ENCODE measurements around the gene LANCL1.

Gene LANCL1

DNA sequence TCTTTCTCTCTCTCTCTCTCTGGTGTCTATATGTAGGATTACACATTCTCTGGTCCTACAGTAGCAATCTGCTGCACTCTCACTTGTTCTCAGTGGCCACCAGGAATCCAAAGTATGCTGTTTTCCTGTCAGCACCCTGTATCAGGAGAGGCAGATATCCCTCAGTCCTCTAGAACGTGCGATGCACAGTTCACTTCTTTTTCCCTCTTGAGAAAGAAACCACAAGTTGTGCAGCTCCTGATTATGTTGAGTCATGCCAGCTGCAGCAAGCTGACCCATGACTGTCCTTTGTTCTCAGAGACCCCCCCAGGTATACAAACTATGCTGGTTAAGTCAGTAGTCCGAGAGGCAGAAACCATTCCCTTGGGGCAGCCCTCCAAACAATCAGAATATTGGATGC is 54.6 kb downstream of the LANCL1 start:
- Histone ChIP-seq H3K27ac (no peak overlapping the region), H3K4me3 (no peak overlapping the region)

DNA sequence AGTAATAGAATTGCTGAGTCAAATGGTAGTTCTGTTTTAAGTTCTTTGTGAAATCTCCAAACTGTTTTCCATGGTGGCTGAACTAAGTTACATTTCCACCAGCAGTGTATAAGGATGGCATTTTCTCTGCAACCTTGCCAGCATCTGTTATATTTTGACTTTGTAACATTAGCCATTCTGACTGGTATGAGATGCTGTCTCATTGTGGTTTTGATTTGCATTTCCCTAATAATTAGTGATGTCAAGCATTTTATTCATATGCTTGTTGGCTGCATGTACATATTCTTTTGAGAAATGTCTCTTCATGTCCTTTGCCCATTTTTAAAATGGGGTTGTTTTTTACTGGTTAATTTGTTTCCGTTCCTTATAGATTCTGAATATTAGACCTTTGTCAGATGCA is 63.9 kb downstream of the LANCL1 start:
- Histone ChIP-seq H3K4me3 (no peak overlapping the region), H3K27ac (no peak overlapping the region)

DNA sequence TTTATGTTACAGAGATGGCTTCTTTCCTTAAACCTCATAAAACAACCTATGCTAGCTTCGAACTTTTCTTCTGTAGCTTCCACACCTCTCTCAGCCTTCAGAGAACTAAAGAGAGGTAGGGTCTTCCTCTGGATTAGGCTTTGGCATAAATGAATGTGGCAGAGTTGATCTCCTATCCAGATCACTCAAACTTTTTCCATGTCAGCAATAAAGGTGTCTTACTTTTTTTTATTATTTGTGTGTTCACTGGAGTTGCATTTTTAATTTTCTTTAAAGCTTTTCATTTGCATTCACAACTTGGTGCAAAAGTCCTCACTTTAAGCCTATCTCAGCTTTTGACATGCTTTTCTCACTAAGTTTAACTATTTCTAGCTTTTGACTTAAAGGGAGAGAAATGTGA is 66.0 kb downstream of the LANCL1 start:
- Histone ChIP-seq H3K4me3 (no peak overlapping the region), H3K27ac (no peak overlapping the region)

DNA sequence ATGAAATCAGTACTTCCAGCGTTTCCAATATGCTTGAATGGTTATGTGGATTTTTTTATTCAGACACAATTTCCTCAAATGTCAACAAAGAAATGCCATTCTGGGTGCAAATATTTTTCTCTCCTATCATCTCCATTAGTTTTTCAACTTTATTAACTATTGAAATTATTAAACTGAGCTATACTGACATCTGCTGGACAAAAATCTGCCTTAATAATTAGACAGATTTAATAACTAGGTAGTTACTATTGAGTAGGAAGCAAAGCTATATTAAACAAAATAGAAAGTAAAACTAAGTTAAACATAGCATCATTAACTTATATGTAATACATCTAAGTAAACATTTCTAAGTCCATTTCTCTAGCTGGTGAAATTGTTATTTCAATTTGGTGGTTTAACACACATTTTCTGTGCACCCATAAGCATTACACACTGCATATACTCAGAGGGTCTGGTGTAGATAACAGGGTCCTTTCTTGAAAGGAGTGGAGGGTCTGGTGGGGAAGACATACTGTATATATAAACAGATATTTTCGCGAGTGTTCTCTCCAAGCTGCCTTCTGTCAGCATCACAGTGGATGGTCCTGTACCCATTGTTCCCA is 77.0 kb downstream of the LANCL1 start:
- Histone ChIP-seq H3K27ac (no peak overlapping the region), H3K4me3 (no peak overlapping the region)

DNA sequence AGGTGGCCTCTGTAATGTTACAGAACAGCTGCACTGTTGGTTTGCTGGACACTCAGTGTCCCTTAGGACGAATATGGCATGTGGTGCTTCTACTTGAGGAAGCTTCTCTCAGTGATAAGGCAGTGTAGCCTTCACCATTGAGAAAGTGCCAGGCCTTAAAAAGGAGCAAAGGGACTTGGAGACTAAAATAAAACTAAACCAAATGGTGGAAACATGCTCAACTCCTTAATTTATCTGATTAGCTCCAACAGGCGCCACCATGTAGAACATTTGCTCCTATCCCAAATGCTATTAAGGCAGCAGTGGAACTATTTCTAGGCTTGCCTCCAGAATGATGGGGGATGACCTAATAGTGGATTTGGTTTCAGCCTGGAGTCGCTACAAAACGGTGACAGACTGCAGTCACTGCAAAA is 84.1 kb downstream of the LANCL1 start:
- Histone ChIP-seq H3K4me3 (no peak overlapping the region), H3K27ac (no peak overlapping the region)

DNA sequence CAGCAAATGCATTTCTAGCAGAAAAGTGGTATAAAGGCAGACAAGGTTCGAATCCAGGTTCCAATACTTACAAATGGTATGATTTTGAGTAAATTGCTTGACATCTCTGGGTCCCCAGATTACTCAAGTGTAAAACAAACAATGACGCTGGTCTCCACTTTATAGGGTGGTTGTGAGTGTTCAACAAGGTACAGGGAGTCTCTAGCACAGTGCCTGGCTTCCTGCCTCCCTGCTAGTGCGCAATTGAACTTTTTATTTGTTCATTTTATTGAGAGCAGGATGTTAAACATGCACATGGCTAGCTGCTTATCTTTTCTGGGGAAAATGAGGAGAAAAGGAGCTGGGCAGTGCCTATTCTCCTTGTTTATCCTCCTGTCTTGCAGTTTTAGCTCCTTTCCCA is 86.7 kb downstream of the LANCL1 start:
- H3K4me3 ChIP-seq = no peak overlapping the region
- no peak overlapping the region for H3K27ac ChIP-seq

DNA sequence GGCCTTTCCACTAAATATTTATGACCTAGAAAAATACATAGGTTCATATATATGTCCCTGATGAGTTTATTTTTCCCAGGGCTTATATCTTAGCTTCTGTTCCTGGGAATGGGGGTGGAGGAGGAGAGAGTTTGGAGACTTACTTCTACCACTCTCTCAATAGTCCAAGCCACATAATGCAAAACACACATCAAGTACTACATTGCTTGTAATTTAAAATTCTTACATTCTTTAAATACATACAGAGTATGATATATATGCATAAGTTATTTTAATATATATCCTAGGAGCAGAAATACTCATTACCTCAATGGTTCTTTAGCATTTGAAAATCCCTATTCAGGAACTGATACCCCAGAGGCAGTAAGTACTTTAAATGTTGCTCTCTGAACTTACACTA is 88.4 kb downstream of the LANCL1 start:
- Histone ChIP-seq H3K27ac (no peak overlapping the region), H3K4me3 (no peak overlapping the region)

DNA sequence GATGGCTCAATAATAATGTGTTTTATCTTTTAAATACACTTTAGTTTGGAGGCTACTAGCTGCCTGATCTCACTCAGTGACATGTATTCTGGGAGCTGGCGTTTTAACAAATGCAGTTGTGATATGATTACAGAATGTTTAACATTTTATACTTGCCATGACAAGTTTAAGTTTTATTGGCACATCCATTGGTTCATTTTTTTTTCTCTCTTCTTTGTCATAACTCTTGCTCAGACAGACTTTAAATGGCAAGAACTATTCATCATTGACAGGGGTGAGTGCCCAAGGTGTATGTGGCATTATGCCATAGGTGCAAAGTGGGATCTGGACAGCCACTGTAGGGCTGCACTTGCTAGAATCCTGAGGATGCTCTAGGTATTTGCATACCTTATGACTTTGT is 89.5 kb downstream of the LANCL1 start:
- no peak overlapping the region for H3K27ac ChIP-seq
- no peak overlapping the region for H3K4me3 ChIP-seq

Measured in skin epidermis (tissue), 12 donors.